ENCODE data around the gene TMEM169.

DNA sequence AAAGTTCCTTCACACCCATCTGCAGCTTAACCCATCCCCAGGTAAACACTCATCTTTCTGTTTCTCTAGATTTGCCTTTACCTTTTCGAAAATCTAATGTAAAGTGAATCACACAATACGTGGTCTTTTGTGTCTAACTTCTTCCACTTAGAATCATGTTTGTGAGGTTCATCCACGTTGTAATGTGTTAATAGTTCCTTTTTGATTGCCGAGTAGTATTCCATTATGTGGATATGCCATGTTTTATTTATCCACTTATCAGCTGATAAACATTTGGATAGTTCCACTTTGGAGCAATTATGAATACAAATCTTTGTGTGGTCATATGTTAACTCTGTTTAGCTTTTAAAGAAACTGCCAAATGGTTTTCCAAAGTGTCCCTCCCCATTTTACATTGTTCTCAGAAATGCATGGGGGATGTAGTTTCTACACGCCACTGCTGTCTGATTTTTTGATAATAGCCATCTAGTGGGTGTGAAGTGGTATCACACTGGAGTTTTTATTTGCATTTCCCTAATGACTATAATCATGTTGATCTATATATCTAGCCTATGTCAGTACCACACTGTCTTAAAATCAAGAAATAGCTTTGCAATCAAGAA, 22.4 kb upstream of the TMEM169 start:
- TF ChIP-seq, protein P1, sequence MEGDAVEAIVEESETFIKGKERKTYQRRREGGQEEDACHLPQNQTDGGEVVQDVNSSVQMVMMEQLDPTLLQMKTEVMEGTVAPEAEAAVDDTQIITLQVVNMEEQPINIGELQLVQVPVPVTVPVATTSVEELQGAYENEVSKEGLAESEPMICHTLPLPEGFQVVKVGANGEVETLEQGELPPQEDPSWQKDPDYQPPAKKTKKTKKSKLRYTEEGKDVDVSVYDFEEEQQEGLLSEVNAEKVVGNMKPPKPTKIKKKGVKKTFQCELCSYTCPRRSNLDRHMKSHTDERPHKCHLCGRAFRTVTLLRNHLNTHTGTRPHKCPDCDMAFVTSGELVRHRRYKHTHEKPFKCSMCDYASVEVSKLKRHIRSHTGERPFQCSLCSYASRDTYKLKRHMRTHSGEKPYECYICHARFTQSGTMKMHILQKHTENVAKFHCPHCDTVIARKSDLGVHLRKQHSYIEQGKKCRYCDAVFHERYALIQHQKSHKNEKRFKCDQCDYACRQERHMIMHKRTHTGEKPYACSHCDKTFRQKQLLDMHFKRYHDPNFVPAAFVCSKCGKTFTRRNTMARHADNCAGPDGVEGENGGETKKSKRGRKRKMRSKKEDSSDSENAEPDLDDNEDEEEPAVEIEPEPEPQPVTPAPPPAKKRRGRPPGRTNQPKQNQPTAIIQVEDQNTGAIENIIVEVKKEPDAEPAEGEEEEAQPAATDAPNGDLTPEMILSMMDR (conservative IDR thresholded peaks at IDR 0.05): peak; percentile 52
- TF ChIP-seq EZH2 (IDR thresholded peaks at IDR 0.05; ENCODE audit: low read depth): no peak

Data from PC-9 (cell line).